SK-N-SH (cell line): ENCODE measurements around the gene PPP1R14B. TPM values are rescaled to one million over a fixed set of nuclear protein-coding genes. Genes with fewer than 3 reads are reported as not detected.

ENCODE experiments used
- CTCF ChIA-PET: fragments of 300-600, 350-600 bp; formaldehyde crosslinking; extraction: SDS; loops from one replicate; lab custom pipeline; 2021; lab: Yijun Ruan, JAX
- POLR2A ChIA-PET: fragments of 350-600 bp; sonication (Branson Sonifier 250); formaldehyde crosslinking; extraction: SDS; loops from one replicate; lab custom pipeline; 2020; ENCODE audit warnings: antibody characterized with exemption, inconsistent platforms; lab: Yijun Ruan, JAX
- DNase-seq: peaks from one replicate; pipeline ENCODE4 v3.0.0; 2012
- H2AFZ ChIP-seq: fragments of 200-600 bp; sonication (generic); 2 replicates; pipeline ENCODE4 v1.8.1; 2016; ENCODE audit warnings: antibody characterized with exemption, mild to moderate bottlenecking, low read depth
- H3F3A ChIP-seq: fragments of 200-600 bp; sonication (generic); replicated peaks from 2 replicates; pipeline ENCODE3; 2016; ENCODE audit warnings: antibody characterized with exemption, mild to moderate bottlenecking; ENCODE audit not compliant: insufficient read depth
- H3K27ac ChIP-seq, 2 experiments: fragments of 200-500 bp in 1 of 2; fragments of 200-600 bp in 1 of 2; sonication (Bioruptor generic) in 1 of 2; sonication (generic), shearing (Covaris generic) in 1 of 2; 2 replicates each; pipeline versions ENCODE4 v1.5.1 to v1.6.1; 2014 to 2016; ENCODE audit warnings: low read depth in 2 of 2, inconsistent platforms in 1 of 2, low read length in 1 of 2, mild to moderate bottlenecking in 1 of 2, mixed read lengths in 1 of 2
- H3K27me3 ChIP-seq: fragments of 200-600 bp; sonication (generic), shearing (Covaris generic); 2 replicates; pipeline ENCODE4 v1.6.1; 2016; ENCODE audit warnings: mixed run types; ENCODE audit not compliant: insufficient read depth
- H3K36me3 ChIP-seq, 2 experiments: fragments of 200-500 bp in 1 of 2; fragments of 200-600 bp in 1 of 2; sonication (Bioruptor generic) in 1 of 2; sonication (generic) in 1 of 2; replicated peaks in 1 of 2; 2 replicates each; pipeline versions ENCODE3 to v1.5.1; 2014 to 2016; ENCODE audit warnings: low read length in 1 of 2, mild to moderate bottlenecking in 1 of 2; ENCODE audit not compliant: insufficient read depth in 2 of 2, control insufficient read depth in 1 of 2
- H3K4me1 ChIP-seq, 2 experiments: fragments of 200-500 bp in 1 of 2; fragments of 200-600 bp in 1 of 2; sonication (Bioruptor generic) in 1 of 2; sonication (generic), shearing (Covaris generic) in 1 of 2; 2 replicates each; pipeline versions ENCODE4 v1.5.1 to v1.6.1; 2014 to 2016; ENCODE audit warnings: low read depth in 1 of 2, low read length in 1 of 2, mixed run types in 1 of 2; ENCODE audit not compliant: insufficient read depth in 2 of 2, control insufficient read depth in 1 of 2
- H3K4me2 ChIP-seq: fragments of 200-600 bp; sonication (generic), shearing (Covaris generic); 2 replicates; pipeline ENCODE4 v1.6.1; 2017; ENCODE audit warnings: mixed run types
- H3K4me3 ChIP-seq, 2 experiments: fragments of 200-500 bp in 1 of 2; fragments of 200-600 bp in 1 of 2; sonication (Bioruptor generic) in 1 of 2; sonication (generic), shearing (Covaris generic) in 1 of 2; 2 replicates each; pipeline versions ENCODE4 v1.5.1 to v1.8.1; 2014 to 2016; ENCODE audit warnings: low read depth in 2 of 2, inconsistent platforms in 1 of 2, low read length in 1 of 2, mild to moderate bottlenecking in 1 of 2, mixed read lengths in 1 of 2, moderate library complexity in 1 of 2
- H3K79me2 ChIP-seq: fragments of 200-600 bp; sonication (generic); 2 replicates; pipeline ENCODE4 v1.8.1; 2017; ENCODE audit warnings: mild to moderate bottlenecking; ENCODE audit not compliant: insufficient read depth
- H3K9ac ChIP-seq: fragments of 200-600 bp; sonication (generic); 2 replicates; pipeline ENCODE4 v1.6.1; 2017; ENCODE audit warnings: mixed run types
- H3K9me2 ChIP-seq: fragments of 200-600 bp; sonication (generic); 2 replicates; pipeline ENCODE4 v1.6.1; 2017; ENCODE audit warnings: mixed run types
- H3K9me3 ChIP-seq: fragments of 200-600 bp; sonication (generic); 2 replicates; pipeline ENCODE4 v1.6.1; 2017; ENCODE audit warnings: mixed run types, mild to moderate bottlenecking, moderate library complexity
- H4K20me1 ChIP-seq: fragments of 200-600 bp; sonication (generic); 2 replicates; pipeline ENCODE4 v1.6.1; 2017; ENCODE audit warnings: mild to moderate bottlenecking, mixed run types; ENCODE audit not compliant: insufficient read depth
- EZH2phosphoT487 ChIP-seq: fragments of 200-600 bp; sonication (generic); IDR thresholded peaks from 2 replicates; pipeline ENCODE4 v1.6.1; 2017; ENCODE audit warnings: low read depth, mixed run types, mild to moderate bottlenecking, antibody characterized with exemption, moderate library complexity, borderline replicate concordance
- FOXJ3 ChIP-seq: sonication (generic); formaldehyde crosslinking; IDR thresholded peaks from 2 replicates; pipeline ENCODE4 v1.5.1; 2020; ENCODE audit warnings: mild to moderate bottlenecking, missing genetic modification reagents
- GATA2 ChIP-seq: sonication (generic); formaldehyde crosslinking; IDR thresholded peaks from 2 replicates; pipeline ENCODE4 v1.5.0; 2020; ENCODE audit warnings: mild to moderate bottlenecking, missing genetic modification reagents
- JUND ChIP-seq: IDR thresholded peaks from 2 replicates; pipeline ENCODE4 v1.4.0; 2012
- MEF2A ChIP-seq: IDR thresholded peaks from 2 replicates; pipeline ENCODE4 v1.4.0; 2012; ENCODE audit warnings: low read depth, borderline replicate concordance
- MXI1 ChIP-seq: IDR thresholded peaks from 2 replicates; pipeline ENCODE4 v1.6.1; 2012; ENCODE audit warnings: mild to moderate bottlenecking, low read depth, low read length, improper control_type of control experiment
- RAD21 ChIP-seq: IDR thresholded peaks from 2 replicates; pipeline ENCODE4 v1.6.1; 2012; ENCODE audit warnings: mild to moderate bottlenecking, low read length
- RFX5 ChIP-seq: IDR thresholded peaks from 2 replicates; pipeline ENCODE4 v1.6.1; 2012; ENCODE audit warnings: mild to moderate bottlenecking, improper control_type of control experiment, low read length
- RXRA ChIP-seq: IDR thresholded peaks from 2 replicates; pipeline ENCODE4 v1.4.0; 2012; ENCODE audit warnings: low read depth, mild to moderate bottlenecking, borderline replicate concordance
- SMC3 ChIP-seq: IDR thresholded peaks from 2 replicates; pipeline ENCODE4 v1.6.1; 2012; ENCODE audit warnings: low read depth, low read length, improper control_type of control experiment
- TAF1 ChIP-seq: IDR thresholded peaks from 2 replicates; pipeline ENCODE4 v1.6.1; 2012; ENCODE audit warnings: low read depth, mild to moderate bottlenecking, low read length, moderate library complexity, borderline replicate concordance
- USF2 ChIP-seq: fragments of 150-350 bp; IDR thresholded peaks from 2 replicates; pipeline ENCODE4 v1.6.1; 2017; ENCODE audit warnings: antibody characterized with exemption, low read length, low read depth, borderline replicate concordance
- YY1 ChIP-seq: IDR thresholded peaks from 2 replicates; pipeline ENCODE4 v1.4.0; 2012; ENCODE audit warnings: low read depth, mild to moderate bottlenecking
- ZBTB33 ChIP-seq: IDR thresholded peaks from 2 replicates; pipeline ENCODE4 v1.4.0; 2012; ENCODE audit warnings: low read depth, borderline replicate concordance
- WGBS: methylation state at CpG from one replicate; pipeline ENCODE4 v1.1.6; 2017; ENCODE audit warnings: low lambda C conversion rate; 5-methylcytosine and 5-hydroxymethylcytosine counted together
- polyA plus RNA-seq, 3 experiments: library from polyadenylated mRNA; depleted of rRNA; stranded (reverse); fragments of >200 nt; gene quantifications; 2 replicates each; pipeline ENCODE4 v1.2.3, GENCODE V29; 2012
- TF ChIP-seq, protein P1 (sequence below): fragments of 150-350 bp; IDR thresholded peaks from 2 replicates; pipeline ENCODE4 v1.6.1; 2016; ENCODE audit warnings: mild to moderate bottlenecking, low read depth, low read length
- TF ChIP-seq, protein P2 (sequence below): IDR thresholded peaks from 2 replicates; pipeline ENCODE4 v1.4.0; 2012; ENCODE audit warnings: low read depth, borderline replicate concordance
- TF ChIP-seq, protein P3 (sequence below): fragments of 200-600 bp; sonication (generic); IDR thresholded peaks from 2 replicates; pipeline ENCODE4 v1.6.1; 2017; ENCODE audit warnings: antibody characterized with exemption, mild to moderate bottlenecking, moderate library complexity

Gene PPP1R14B
- polyA plus RNA-seq, 1 of the 3 experiments (the other 2 are of a cell fraction), result 523 TPM

DNA sequence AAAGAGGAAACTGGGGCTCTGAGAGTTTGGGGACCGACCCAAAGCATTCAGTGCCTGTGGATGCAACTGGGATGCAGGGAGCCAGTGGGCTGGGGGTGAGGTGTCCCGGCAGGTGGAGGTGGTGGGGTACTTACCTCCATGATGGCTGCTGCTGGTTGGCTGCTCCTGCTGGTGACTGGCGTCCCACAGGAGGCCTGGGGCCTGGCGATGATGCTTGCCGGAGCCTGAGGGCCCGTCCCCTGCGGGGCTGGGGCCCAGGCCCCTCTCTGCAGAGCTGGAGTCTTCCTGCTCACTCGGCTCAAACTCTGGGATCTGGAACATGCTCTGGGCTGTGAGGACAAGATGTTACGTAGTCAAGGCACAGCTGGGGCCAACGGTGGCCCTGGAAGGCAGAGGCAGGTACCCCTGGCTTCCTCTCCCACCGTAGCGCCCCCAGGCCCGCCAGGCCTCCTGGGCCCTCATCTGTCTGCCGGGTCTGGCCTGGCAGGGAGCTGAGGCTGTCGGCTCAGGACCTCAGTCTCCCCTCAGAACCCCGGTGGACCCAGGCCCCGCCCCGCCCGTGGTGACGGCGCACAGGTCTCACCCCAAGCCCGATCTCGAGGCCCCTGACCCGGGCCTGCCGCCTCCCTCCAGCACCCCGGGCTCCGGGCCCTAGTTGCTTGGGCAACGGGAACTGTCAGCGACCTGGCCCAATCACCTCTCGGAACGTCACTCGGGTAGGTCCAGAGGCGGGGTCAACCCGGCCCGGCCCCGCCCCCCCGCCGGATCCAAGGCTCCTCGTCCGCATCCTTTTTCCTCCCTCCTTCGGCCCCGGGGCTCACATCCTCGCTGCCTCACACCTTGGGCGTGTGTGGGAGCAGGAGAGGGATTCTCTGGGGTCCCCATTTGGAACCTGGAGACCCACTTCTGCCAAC lies 37.6 kb upstream of the PPP1R14B start, which contains the start of gene BAD (continued):
- TF ChIP-seq ZBTB33, result no peak
- TF ChIP-seq, protein P1, sequence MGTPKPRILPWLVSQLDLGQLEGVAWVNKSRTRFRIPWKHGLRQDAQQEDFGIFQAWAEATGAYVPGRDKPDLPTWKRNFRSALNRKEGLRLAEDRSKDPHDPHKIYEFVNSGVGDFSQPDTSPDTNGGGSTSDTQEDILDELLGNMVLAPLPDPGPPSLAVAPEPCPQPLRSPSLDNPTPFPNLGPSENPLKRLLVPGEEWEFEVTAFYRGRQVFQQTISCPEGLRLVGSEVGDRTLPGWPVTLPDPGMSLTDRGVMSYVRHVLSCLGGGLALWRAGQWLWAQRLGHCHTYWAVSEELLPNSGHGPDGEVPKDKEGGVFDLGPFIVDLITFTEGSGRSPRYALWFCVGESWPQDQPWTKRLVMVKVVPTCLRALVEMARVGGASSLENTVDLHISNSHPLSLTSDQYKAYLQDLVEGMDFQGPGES, result no peak; the same call in 1 of the 2 replicates
- TF ChIP-seq RFX5, result peak; percentile 46; the same call in 1 of the 2 replicates
- TF ChIP-seq MEF2A, result no peak
- TF ChIP-seq MXI1, result peak; percentile 81
- TF ChIP-seq USF2, result no peak
- TF ChIP-seq FOXJ3, result 0 out of 2 replicates have a peak, but pooled peaks have one; percentile 5
- TF ChIP-seq JUND, result no peak
- TF ChIP-seq, protein P2, sequence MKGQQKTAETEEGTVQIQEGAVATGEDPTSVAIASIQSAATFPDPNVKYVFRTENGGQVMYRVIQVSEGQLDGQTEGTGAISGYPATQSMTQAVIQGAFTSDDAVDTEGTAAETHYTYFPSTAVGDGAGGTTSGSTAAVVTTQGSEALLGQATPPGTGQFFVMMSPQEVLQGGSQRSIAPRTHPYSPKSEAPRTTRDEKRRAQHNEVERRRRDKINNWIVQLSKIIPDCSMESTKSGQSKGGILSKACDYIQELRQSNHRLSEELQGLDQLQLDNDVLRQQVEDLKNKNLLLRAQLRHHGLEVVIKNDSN, result no peak
- TF ChIP-seq, all 33 proteins: peak for 10

GRCh38 chr11:64283092-64283491 lies 36.3 kb upstream of the PPP1R14B start:
- 96% methylated on average over 3 of the region's 3 CpGs for WGBS
- H4K20me1 ChIP-seq, result no peaks in the 10 kb centered on the region
- H3K4me1 ChIP-seq, result peaks cover 8 to 21% of the 10 kb centered on the region in 2 experiments; a peak in 2 of 4 replicates
- peaks cover 9% of the 10 kb centered on the region for H3F3A ChIP-seq
- no peak overlapping the region for H3K27ac ChIP-seq
- no peak overlapping the region for H2AFZ ChIP-seq
- POLR2A ChIA-PET, result interaction anchor here (0.9 to 3.2 kb wide), 2 partner anchors 12 to 21 kb away, joined by 3 to 33 read pairs; no protein-coding TSS in a partner anchor
- peaks cover 4 to 6% of the 10 kb centered on the region in 2 experiments for H3K36me3 ChIP-seq
- peaks cover 28% of the 10 kb centered on the region for H3K79me2 ChIP-seq
- no peak overlapping the region for H3K4me3 ChIP-seq
- no peaks in the 10 kb centered on the region for H3K27me3 ChIP-seq
- H3K9ac ChIP-seq, result peak overlapping the region; percentile 89; the same call in 1 of the 2 replicates
- peak overlapping the region; percentile 100 for H3K4me2 ChIP-seq
- no peaks in the 10 kb centered on the region for H3K9me2 ChIP-seq
- CTCF ChIA-PET, result interaction anchor here (0.9 to 12.2 kb wide), 5 partner anchors 11 to 35 kb away, joined by 3 to 196 read pairs (median 17); partner anchors contain the start of genes CATSPERZ, ESRRA and PLCB3
- no peaks in the 10 kb centered on the region for H3K9me3 ChIP-seq
- DNase-seq, result no peak
- TF ChIP-seq YY1 (no peak), GATA2 (CRISPR knock-in tag) (no peak), EZH2phosphoT487 (no peak), TAF1 (no peak), SMC3 (no peak), RAD21 (no peak), RXRA (no peak), RFX5 (no peak)
- TF ChIP-seq, protein P3, sequence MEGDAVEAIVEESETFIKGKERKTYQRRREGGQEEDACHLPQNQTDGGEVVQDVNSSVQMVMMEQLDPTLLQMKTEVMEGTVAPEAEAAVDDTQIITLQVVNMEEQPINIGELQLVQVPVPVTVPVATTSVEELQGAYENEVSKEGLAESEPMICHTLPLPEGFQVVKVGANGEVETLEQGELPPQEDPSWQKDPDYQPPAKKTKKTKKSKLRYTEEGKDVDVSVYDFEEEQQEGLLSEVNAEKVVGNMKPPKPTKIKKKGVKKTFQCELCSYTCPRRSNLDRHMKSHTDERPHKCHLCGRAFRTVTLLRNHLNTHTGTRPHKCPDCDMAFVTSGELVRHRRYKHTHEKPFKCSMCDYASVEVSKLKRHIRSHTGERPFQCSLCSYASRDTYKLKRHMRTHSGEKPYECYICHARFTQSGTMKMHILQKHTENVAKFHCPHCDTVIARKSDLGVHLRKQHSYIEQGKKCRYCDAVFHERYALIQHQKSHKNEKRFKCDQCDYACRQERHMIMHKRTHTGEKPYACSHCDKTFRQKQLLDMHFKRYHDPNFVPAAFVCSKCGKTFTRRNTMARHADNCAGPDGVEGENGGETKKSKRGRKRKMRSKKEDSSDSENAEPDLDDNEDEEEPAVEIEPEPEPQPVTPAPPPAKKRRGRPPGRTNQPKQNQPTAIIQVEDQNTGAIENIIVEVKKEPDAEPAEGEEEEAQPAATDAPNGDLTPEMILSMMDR, result no peak
- TF ChIP-seq, protein P2, result no peak
- TF ChIP-seq, protein P1, result no peak
